Natural killer cell treated with Interleukin-12 subunit alpha and Interleukin-12 subunit beta and Interleukin-15 and Interleukin-18, amount 100 ng/mL, for 72 hours (primary cell): Measurements from ENCODE around the gene ENAM. TPM values are rescaled to one million over a fixed set of nuclear protein-coding genes. Genes with fewer than 3 reads are reported as not detected.

Experiments used
- ATAC-seq, 2 donors: fragments of 150-1000 bp; cut with Tn5 transposase in 1 of 2; sonication (Bioruptor Pico), chemical (Tn5 transposase) in 1 of 2; 2 replicates each; pipeline ENCODE4 v1.10.0; 2021
- DNase-seq: peaks from one replicate; pipeline ENCODE4 v3.0.0; 2022; ENCODE audit warnings: low spot score
- H3K27ac Mint-ChIP-seq, 2 donors: 1 replicate in 1 of 2; 2 replicates in 1 of 2; pipeline ENCODE4 v1.8.0; 2022; ENCODE audit warnings: mixed read lengths in 2 of 2, mild to moderate bottlenecking in 1 of 2, moderate library complexity in 1 of 2
- H3K27me3 Mint-ChIP-seq, 2 donors: 1 replicate in 1 of 2; 2 replicates in 1 of 2; pipeline ENCODE4 v1.8.0; 2022; ENCODE audit warnings: mixed read lengths in 2 of 2
- H3K36me3 Mint-ChIP-seq: one replicate; pipeline ENCODE4 v1.8.0; 2022; ENCODE audit warnings: mixed read lengths
- H3K4me1 Mint-ChIP-seq, 2 donors: 1 replicate in 1 of 2; 2 replicates in 1 of 2; pipeline ENCODE4 v1.8.0; 2022; ENCODE audit warnings: low read depth in 2 of 2, mixed read lengths in 2 of 2, mild to moderate bottlenecking in 1 of 2
- H3K4me3 Mint-ChIP-seq: one replicate; pipeline ENCODE4 v1.8.0; 2022; ENCODE audit warnings: mixed read lengths
- H3K9me3 Mint-ChIP-seq: 2 replicates; pipeline ENCODE4 v1.8.0; 2022; ENCODE audit warnings: mixed read lengths
- total RNA-seq, 2 donors: library from RNA; stranded (reverse); gene quantifications; one replicate each; pipeline ENCODE4 v1.2.3, GENCODE V29; 2022

Gene ENAM
- total RNA-seq, result not detected

GRCh38 chr4:70628444-70628843 is at the start of gene ENAM:
ENAM (plus strand) TSS chr4:70628744; CDS start chr4:70629501, 757 bp downstream.
- no peak within 1 kb of the TSS for H3K4me3 Mint-ChIP-seq
- H3K27ac Mint-ChIP-seq, result no peak within 1 kb of the TSS
- no peak for ATAC-seq
- no peak for DNase-seq
- no peaks in the 10 kb centered on the region for H3K36me3 Mint-ChIP-seq
- peaks cover 0 to 8% of the 10 kb centered on the region in 2 donors for H3K27me3 Mint-ChIP-seq
- no peaks in the 10 kb centered on the region for H3K9me3 Mint-ChIP-seq
- no peaks in the 10 kb centered on the region for H3K4me1 Mint-ChIP-seq

DNA sequence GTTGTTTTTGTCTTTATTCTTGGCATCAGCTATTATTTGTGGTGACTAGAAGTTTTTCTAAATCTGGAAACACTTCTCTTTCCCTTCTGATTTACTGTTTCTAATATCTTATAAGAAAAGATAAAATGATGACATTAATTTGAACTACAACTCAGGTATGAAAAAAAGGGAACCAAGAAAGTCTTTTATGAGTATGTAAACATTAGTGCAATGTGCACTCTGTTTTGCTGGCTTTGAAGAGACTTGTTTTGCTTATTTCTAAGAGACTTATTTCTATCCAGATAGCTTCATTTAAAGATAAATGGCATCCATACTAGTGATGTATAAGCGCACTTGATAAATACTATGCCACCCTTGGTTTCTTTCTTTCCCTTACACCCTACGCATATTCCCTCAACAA is 46.6 kb upstream of the ENAM start:
- H3K4me3 Mint-ChIP-seq, result no peak overlapping the region
- ATAC-seq, result no peak
- H3K27me3 Mint-ChIP-seq, result peaks cover 5 to 25% of the 10 kb centered on the region in 2 donors
- H3K4me1 Mint-ChIP-seq, result no peaks in the 10 kb centered on the region
- no peak overlapping the region for H3K27ac Mint-ChIP-seq
- no peaks in the 10 kb centered on the region for H3K36me3 Mint-ChIP-seq
- H3K9me3 Mint-ChIP-seq, result no peaks in the 10 kb centered on the region
- DNase-seq, result no peak

DNA sequence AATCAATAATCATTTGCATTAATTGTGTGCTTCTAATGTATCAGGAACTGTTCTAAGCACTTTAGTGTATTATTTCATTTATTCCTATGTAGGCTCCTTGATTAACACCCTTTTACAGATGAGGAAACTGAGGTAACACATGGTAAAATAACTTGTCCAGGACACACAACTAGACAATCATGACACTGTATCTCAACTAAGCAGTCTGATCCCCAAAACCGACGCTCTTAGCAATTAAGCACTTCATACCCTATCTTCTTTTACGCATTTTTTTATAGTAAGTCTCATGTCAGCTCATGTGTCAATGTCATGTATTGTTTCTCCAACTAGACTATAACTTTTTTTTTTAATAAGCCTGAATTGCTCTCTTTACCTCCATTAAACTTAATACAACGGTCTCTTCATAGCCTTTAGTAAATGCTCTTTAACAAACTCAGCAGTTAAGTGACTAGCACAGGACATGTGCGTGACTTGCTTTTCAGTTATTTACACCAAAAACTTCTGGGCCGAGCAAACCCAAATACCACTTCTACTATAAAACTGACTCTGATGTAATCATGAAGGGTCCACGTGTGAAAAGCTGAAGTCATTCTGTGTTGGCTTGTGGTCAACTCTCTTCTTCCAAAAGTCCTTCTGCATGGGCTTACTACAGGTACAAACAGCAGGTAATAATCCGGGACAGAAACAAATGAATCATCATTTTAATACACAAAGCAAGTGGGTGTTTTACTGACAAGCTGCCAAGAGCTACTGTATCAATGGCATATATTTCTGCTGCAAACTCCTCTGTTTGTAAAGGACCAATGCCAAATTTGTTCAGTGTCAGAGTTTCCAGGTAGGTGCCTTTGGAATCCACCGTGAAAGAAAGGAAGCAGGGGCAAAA is 44.4 kb upstream of the ENAM start:
- peaks cover 5 to 25% of the 10 kb centered on the region in 2 donors for H3K27me3 Mint-ChIP-seq

GRCh38 chr4:70586841-70587240 is 41.7 kb upstream of the ENAM start:
- ATAC-seq, result no peak
- Mint-ChIP-seq H3K36me3 (no peaks in the 10 kb centered on the region), H3K9me3 (no peaks in the 10 kb centered on the region), H3K4me1 (no peaks in the 10 kb centered on the region), H3K27ac (no peak overlapping the region), H3K4me3 (no peak overlapping the region), H3K27me3 (peaks cover 5 to 18% of the 10 kb centered on the region in 2 donors)
- no peak for DNase-seq

More for the DNA sequence above, 44.4 kb upstream of the ENAM start:
- Mint-ChIP-seq H3K27ac (no peak overlapping the region), H3K4me3 (no peak overlapping the region), H3K36me3 (no peaks in the 10 kb centered on the region), H3K9me3 (no peaks in the 10 kb centered on the region), H3K4me1 (no peaks in the 10 kb centered on the region)
- no peak for ATAC-seq
- no peak for DNase-seq

DNA sequence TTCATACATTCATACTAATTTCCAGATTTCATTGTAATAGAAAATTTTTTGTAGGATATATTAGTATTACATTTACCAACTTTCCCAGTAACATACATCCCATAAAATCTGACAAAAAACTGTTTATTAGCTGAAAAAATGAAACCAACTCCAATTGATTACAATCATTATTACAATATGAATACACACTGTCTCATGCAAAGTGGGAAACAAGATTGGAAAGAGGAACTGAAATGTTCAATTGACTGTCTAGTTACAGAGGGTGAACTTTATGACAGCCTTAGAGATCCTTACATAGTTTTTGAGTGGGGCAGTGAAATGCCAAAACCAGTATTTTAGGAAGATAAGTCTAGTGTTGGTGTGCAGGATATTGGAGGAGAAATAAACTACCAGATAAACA is 38.8 kb upstream of the ENAM start:
- Mint-ChIP-seq H3K4me1 (no peaks in the 10 kb centered on the region), H3K27ac (no peak overlapping the region), H3K4me3 (no peak overlapping the region), H3K27me3 (peaks cover 2 to 9% of the 10 kb centered on the region in 2 donors), H3K9me3 (no peaks in the 10 kb centered on the region), H3K36me3 (no peaks in the 10 kb centered on the region)
- no peak for ATAC-seq
- no peak for DNase-seq

DNA sequence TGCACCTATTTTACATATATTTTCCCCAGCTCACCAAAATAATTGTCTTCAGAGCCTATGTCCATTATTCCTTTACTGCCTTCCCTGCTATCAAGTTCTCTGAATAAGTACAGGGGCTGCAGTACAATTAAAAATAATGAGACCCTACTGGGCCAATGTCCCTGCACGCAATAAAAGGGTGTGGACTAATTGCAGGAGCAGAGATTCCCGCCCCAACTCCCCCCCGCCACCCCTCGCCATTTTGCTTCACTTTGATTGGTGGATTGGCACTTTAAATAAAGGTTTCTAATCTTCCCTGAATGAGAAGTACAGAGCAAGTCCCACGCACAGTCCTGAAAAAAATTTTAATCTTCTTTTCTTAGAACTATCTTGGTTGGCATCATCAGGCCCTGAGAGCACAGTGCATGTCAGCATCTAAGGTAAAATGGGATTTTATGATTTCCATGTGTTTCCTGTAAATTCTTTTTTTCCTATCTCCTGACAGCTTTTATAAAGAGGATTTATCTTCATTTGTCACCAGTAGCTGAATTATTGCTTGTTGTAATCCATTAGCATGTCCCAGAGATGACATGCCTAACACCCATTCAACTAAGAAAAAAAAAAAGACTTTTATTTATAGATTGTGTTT is 36.5 kb upstream of the ENAM start, which contains the start of gene AMBN:
Gene AMBN, plus strand, starts transcription at position 302 of the 628 bp plus-strand sequence. Its CDS starts 103 bp downstream, at position 405.
- Mint-ChIP-seq H3K4me1 (no peaks in the 10 kb centered on the region), H3K27me3 (peaks cover 4 to 12% of the 10 kb centered on the region in 2 donors), H3K9me3 (no peaks in the 10 kb centered on the region), H3K27ac (no peak within 1 kb of the TSS), H3K36me3 (no peaks in the 10 kb centered on the region), H3K4me3 (no peak within 1 kb of the TSS)
- no peak for ATAC-seq
- DNase-seq, result no peak

GRCh38 chr4:70594196-70594595 is 34.3 kb upstream of the ENAM start:
- no peak for ATAC-seq
- Mint-ChIP-seq H3K27me3 (peaks cover 3 to 11% of the 10 kb centered on the region in 2 donors), H3K36me3 (no peaks in the 10 kb centered on the region), H3K27ac (no peak overlapping the region), H3K4me3 (no peak overlapping the region), H3K9me3 (no peaks in the 10 kb centered on the region), H3K4me1 (no peaks in the 10 kb centered on the region)
- no peak for DNase-seq

GRCh38 chr4:70600305-70600704 is 28.2 kb upstream of the ENAM start:
- no peak for DNase-seq
- no peak overlapping the region for H3K4me3 Mint-ChIP-seq
- H3K27me3 Mint-ChIP-seq, result peaks cover 3 to 11% of the 10 kb centered on the region in 2 donors
- H3K27ac Mint-ChIP-seq, result no peak overlapping the region
- no peaks in the 10 kb centered on the region for H3K9me3 Mint-ChIP-seq
- H3K36me3 Mint-ChIP-seq, result no peaks in the 10 kb centered on the region
- H3K4me1 Mint-ChIP-seq, result no peaks in the 10 kb centered on the region
- ATAC-seq, result no peak

DNA sequence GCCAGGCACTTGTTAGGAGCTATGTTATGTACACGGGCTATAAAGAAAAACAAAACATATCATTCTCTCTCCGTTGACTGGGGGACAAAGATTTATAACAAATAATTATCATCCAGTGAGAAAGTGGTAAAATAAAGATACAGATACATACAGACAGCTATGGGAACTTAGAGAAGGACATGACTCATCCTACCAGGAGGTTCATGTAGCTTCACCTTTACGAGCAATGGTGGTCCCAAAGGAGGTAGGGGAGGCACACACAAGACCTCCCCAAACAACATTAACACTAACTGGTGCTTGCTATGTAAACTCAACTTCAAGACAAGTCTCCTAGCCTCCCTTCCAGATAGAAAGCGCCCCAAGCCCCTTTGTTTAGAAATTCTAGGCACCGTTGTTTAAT is 27.6 kb upstream of the ENAM start:
- ATAC-seq, result no peak
- no peak overlapping the region for H3K27ac Mint-ChIP-seq

GRCh38 chr4:70601422-70602039 is 27.0 kb upstream of the ENAM start:
- H3K36me3 Mint-ChIP-seq, result no peaks in the 10 kb centered on the region
- no peaks in the 10 kb centered on the region for H3K4me1 Mint-ChIP-seq
- no peak overlapping the region for H3K27ac Mint-ChIP-seq

More for the DNA sequence above, 27.6 kb upstream of the ENAM start:
- DNase-seq, result no peak
- H3K4me1 Mint-ChIP-seq, result no peaks in the 10 kb centered on the region
- H3K4me3 Mint-ChIP-seq, result no peak overlapping the region
- H3K9me3 Mint-ChIP-seq, result no peaks in the 10 kb centered on the region
- H3K27me3 Mint-ChIP-seq, result peaks cover 3 to 11% of the 10 kb centered on the region in 2 donors
- H3K36me3 Mint-ChIP-seq, result no peaks in the 10 kb centered on the region

GRCh38 chr4:70603856-70604255 is 24.7 kb upstream of the ENAM start:
- no peaks in the 10 kb centered on the region for H3K4me1 Mint-ChIP-seq
- no peak overlapping the region for H3K4me3 Mint-ChIP-seq
- H3K36me3 Mint-ChIP-seq, result no peaks in the 10 kb centered on the region
- no peaks in the 10 kb centered on the region for H3K9me3 Mint-ChIP-seq
- H3K27me3 Mint-ChIP-seq, result no peaks in the 10 kb centered on the region
- ATAC-seq, result no peak
- no peak overlapping the region for H3K27ac Mint-ChIP-seq
- DNase-seq, result no peak

More at GRCh38 chr4:70601422-70602039, 27.0 kb upstream of the ENAM start:
- peak; percentile 67 to 76 for ATAC-seq
- Mint-ChIP-seq H3K9me3 (no peaks in the 10 kb centered on the region), H3K4me3 (no peak overlapping the region), H3K27me3 (peaks cover 3 to 11% of the 10 kb centered on the region in 2 donors)
- DNase-seq, result peak; percentile 68

- H3K9me3 Mint-ChIP-seq, result no peaks in the 10 kb centered on the region
- H3K27me3 Mint-ChIP-seq, result peaks cover 0 to 6% of the 10 kb centered on the region in 2 donors
- DNase-seq, result no peak
- no peaks in the 10 kb centered on the region for H3K4me1 Mint-ChIP-seq
- H3K27ac Mint-ChIP-seq, result no peak overlapping the region
- H3K36me3 Mint-ChIP-seq, result no peaks in the 10 kb centered on the region
- no peak overlapping the region for H3K4me3 Mint-ChIP-seq
- ATAC-seq, result no peak
Observed at GRCh38 chr4:70606459-70606858, 22.1 kb upstream of the ENAM start.

GRCh38 chr4:70607334-70607853 is 21.1 kb upstream of the ENAM start:
- no peak for DNase-seq
- Mint-ChIP-seq H3K9me3 (no peaks in the 10 kb centered on the region), H3K4me3 (no peak overlapping the region), H3K36me3 (no peaks in the 10 kb centered on the region), H3K27ac (no peak overlapping the region), H3K4me1 (no peaks in the 10 kb centered on the region), H3K27me3 (peaks cover 3 to 6% of the 10 kb centered on the region in 2 donors)
- no peak for ATAC-seq
